ENCODE results near the gene VPS72.
A peak's percentile ranks its signal among the peaks of the same experiment; 100 is the strongest.

Gene VPS72

GRCh38 chr1:151175041-151175741, 14.8 kb downstream of the VPS72 start:
- H3K27ac ChIP-seq = no peak overlapping the region
- no peak for TF ChIP-seq CTCF (conservative IDR thresholded peaks at IDR 0.05)

- TF ChIP-seq CTCF (conservative IDR thresholded peaks at IDR 0.05) = no peak
- no peak overlapping the region for H3K27ac ChIP-seq
These were observed 18.8 kb downstream of the VPS72 start for GRCh38 chr1:151171190-151171589.

DNA sequence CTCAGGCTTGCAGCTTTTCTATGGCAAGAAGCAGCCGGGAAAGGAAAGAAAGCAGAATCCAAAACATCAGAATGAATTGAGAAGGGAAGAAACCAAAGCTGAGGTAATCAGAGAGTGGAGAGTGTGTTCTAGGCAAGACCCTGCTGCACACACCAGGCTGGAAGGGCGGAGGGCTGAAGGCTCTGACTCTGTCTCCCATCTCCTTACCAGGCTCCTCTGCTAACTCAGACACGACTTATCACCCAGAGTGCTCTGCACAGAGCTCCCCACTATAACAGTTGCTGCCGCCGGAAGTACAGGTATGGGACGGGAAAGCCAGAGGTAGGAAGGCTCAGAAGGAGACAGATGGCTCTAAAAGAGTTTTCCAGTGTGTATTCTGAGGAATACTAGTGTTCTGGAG, 22.9 kb downstream of the VPS72 start:
- no peak for TF ChIP-seq CTCF (conservative IDR thresholded peaks at IDR 0.05)
- no peak overlapping the region for H3K27ac ChIP-seq

DNA sequence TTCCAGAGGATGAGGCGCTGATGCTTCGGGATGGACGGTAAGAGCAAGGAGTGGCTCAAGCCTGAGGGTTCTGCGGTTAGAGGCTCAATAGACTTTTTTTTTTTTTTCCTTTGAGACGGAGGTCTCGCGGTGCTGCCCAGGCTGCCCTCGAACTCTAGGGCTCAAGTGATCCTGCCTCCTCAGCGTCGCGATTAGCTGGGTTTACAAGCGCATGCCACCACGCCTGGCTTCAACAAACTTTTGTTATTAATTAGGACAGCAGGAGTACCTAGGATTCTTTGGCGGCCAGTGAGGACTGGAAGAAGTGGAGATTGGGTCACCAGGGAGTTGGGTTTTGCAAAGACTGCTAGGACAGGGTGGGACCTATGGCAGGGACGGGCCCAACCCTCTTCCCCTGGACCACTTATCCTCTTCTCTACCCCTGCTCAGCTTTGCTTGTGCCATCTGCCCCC, 23.5 kb downstream of the VPS72 start:
- no peak for TF ChIP-seq CTCF (conservative IDR thresholded peaks at IDR 0.05)

GRCh38 chr1:151165738-151166504, 24.1 kb downstream of the VPS72 start, which contains the start of the genes LYSMD1 and SCNM1:
Gene LYSMD1, minus strand, starts transcription at chr1:151165902. Its CDS starts 644 bp downstream, at chr1:151165258.
Gene SCNM1, plus strand, starts transcription at chr1:151166144. Its CDS starts 9 bp downstream, at chr1:151166153.
- TF ChIP-seq CTCF (conservative IDR thresholded peaks at IDR 0.05) = no peak
- H3K27ac ChIP-seq = peak within 1 kb of the TSS; percentile 87

More for the DNA sequence above, 23.5 kb downstream of the VPS72 start:
- H3K27ac ChIP-seq = peak overlapping the region; percentile 87

- peak overlapping the region; percentile 87 for H3K27ac ChIP-seq
- TF ChIP-seq CTCF (conservative IDR thresholded peaks at IDR 0.05) = no peak
These were observed 24.7 kb downstream of the VPS72 start for GRCh38 chr1:151165281-151165737.

DNA sequence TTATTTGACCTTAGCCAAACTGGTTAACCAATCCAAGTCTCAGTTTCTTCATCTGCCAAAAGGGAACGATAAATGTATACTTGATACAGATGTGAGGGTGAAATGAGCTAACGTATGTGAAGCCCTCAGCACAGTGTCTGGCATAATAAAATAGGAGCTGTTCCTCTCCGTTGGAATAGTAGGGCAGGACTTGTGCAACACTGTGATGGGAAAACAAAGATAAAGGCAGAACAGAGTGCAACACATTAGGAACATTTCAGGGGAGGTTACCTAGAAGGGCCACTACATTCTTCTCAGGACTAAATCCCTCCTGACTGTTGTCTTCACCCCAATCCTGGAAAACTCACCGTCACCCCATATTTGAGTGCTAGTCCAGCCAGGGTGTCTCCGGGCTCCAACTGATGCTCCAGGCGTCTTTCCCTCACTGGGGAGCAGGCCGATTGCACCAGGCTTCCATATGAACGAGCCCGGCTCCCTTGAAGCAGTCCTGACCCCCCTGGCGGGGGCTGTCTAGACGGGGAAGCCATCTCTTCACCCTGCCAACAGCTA, 25.2 kb downstream of the VPS72 start:
- no peak for TF ChIP-seq CTCF (conservative IDR thresholded peaks at IDR 0.05)
- H3K27ac ChIP-seq = peak overlapping the region; percentile 87

Data from VCaP (cell line).